ENCODE results near the gene CC2D1B. TPM values are rescaled to one million over a fixed set of nuclear protein-coding genes. Genes with fewer than 3 reads are reported as not detected.

Gene CC2D1B
- polyA plus RNA-seq, 3 donors, result 1.7 to 17.5 (median 2.4) TPM

DNA sequence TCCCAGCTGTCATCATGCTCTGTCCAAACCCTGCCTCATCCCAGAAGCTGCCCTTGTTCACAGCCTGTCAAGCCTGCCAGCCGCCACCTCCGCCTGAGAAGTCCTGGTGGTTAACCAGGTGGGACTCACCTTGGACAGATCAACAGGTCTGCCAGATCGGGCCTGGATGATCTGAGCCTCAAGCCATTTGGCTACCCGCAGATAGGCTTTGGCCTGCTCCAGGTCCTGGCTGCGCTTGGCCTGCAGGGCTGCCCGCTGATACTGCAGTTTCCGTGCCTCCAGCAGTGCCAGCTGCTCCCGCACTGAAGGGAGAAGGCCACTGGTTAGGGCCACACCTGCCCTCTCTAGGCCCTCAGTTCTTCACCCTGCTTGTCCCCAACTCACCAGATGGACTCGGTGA lies 8.6 kb downstream of the CC2D1B start:
- Histone ChIP-seq H2AFZ (ENCODE audit: insufficient read depth, low read depth, low read length, poor library complexity, severe bottlenecking) (no peak overlapping the region), H3K4me2 (replicated peaks; ENCODE audit: extremely low read depth, low read length, poor library complexity, severe bottlenecking) (no peak overlapping the region), H3K4me3 (replicated peaks in 1 of 3; ENCODE audit: low read depth in 2 of 3, low read length in 3 of 3) (no peak overlapping the region), H4K20me1 (ENCODE audit: insufficient read depth, low read length) (peaks cover 2% of the 10 kb centered on the region), H3K79me2 (ENCODE audit: insufficient read depth, low read length) (peaks cover under 1% of the 10 kb centered on the region), H3K27ac (ENCODE audit: low read depth in 1 of 2, low read length in 2 of 2) (no peak overlapping the region), H3K4me1 (ENCODE audit: control insufficient read depth in 1 of 2, insufficient read depth in 2 of 2, low read length in 2 of 2) (no peaks in the 10 kb centered on the region), H3K9me3 (replicated peaks in 1 of 2; ENCODE audit: control insufficient read depth in 1 of 2, insufficient read depth in 1 of 2, low read length in 2 of 2) (no peaks in the 10 kb centered on the region), H3K27me3 (ENCODE audit: control insufficient read depth in 2 of 2, insufficient read depth in 2 of 2, low read length in 2 of 2) (no peaks in the 10 kb centered on the region), H3K9ac (ENCODE audit: insufficient read depth, low read length, poor library complexity, severe bottlenecking) (no peak overlapping the region), H3K36me3 (replicated peaks in 1 of 2; ENCODE audit: control insufficient read depth in 1 of 2, insufficient read depth in 2 of 2, low read length in 2 of 2) (peaks cover 100% of the 10 kb centered on the region in 2 donors)
- Mint-ChIP-seq H3K36me3 (peaks cover 96 to 100% of the 10 kb centered on the region in 2 donors), H3K4me1 (no peaks in the 10 kb centered on the region), H3K27me3 (ENCODE audit: low read depth in 3 of 3) (peaks cover 0 to 2% (median 0%) of the 10 kb centered on the region in 3 donors), H3K9me3 (peaks cover 0 to 2% (median 0%) of the 10 kb centered on the region in 7 donors), H3K4me3 (no peak overlapping the region), H3K27ac (no peak overlapping the region)
- no peak for DNase-seq
- WGBS (ENCODE audit: insufficient coverage), result 97% methylated on average over 8 of the region's 9 CpGs
- intact Hi-C loops (cut with micrococcal nuclease), result no loop called here
- TF ChIP-seq, protein P1, sequence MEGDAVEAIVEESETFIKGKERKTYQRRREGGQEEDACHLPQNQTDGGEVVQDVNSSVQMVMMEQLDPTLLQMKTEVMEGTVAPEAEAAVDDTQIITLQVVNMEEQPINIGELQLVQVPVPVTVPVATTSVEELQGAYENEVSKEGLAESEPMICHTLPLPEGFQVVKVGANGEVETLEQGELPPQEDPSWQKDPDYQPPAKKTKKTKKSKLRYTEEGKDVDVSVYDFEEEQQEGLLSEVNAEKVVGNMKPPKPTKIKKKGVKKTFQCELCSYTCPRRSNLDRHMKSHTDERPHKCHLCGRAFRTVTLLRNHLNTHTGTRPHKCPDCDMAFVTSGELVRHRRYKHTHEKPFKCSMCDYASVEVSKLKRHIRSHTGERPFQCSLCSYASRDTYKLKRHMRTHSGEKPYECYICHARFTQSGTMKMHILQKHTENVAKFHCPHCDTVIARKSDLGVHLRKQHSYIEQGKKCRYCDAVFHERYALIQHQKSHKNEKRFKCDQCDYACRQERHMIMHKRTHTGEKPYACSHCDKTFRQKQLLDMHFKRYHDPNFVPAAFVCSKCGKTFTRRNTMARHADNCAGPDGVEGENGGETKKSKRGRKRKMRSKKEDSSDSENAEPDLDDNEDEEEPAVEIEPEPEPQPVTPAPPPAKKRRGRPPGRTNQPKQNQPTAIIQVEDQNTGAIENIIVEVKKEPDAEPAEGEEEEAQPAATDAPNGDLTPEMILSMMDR (IDR thresholded peaks at IDR 0.05), result no peak

DNA sequence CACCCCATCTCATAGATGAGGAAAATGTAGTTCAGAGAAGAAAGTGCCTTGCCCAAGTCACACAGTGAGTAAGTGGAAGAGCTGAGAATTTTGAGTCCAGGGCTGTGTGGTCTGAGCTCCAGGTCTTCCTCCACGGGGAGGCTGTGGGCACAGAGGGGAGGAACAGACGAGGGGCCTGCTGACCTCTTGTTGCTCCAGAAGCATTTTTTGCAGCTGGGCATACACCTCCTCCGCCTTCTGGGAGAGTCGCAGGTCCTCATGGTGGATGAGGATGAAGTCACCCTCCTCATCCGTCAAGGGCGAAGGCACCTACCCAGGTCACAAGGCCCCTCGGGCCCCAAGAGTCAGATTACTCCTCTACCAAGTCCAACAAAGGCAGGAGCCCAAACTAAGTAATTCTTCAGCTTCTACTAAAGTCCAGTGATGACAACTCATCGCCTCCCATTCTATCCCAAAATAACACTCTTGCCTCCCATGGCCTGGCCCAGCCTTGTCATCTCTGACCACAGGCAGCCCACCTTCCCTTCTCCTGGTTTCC lies 9.1 kb downstream of the CC2D1B start:
- no peaks in the 10 kb centered on the region for H3K79me2 ChIP-seq (ENCODE audit: insufficient read depth, low read length)
- H3K4me1 ChIP-seq (ENCODE audit: control insufficient read depth in 1 of 2, insufficient read depth in 2 of 2, low read length in 2 of 2), result no peaks in the 10 kb centered on the region
- intact Hi-C loops (cut with micrococcal nuclease), result no loop called here
- Mint-ChIP-seq H3K27me3 (ENCODE audit: low read depth in 3 of 3) (peaks cover 0 to 2% (median 0%) of the 10 kb centered on the region in 3 donors), H3K36me3 (peaks cover 94 to 99% of the 10 kb centered on the region in 2 donors), H3K4me1 (no peaks in the 10 kb centered on the region), H3K27ac (no peak overlapping the region), H3K9me3 (peaks cover 0 to 2% (median 0%) of the 10 kb centered on the region in 7 donors), H3K4me3 (no peak overlapping the region)
- no peak overlapping the region for H3K4me3 ChIP-seq (replicated peaks in 1 of 3; ENCODE audit: low read depth in 2 of 3, low read length in 3 of 3)
- no peak overlapping the region for H2AFZ ChIP-seq (ENCODE audit: insufficient read depth, low read depth, low read length, poor library complexity, severe bottlenecking)
- no peaks in the 10 kb centered on the region for H3K9me3 ChIP-seq (replicated peaks in 1 of 2; ENCODE audit: control insufficient read depth in 1 of 2, insufficient read depth in 1 of 2, low read length in 2 of 2)
- TF ChIP-seq, protein P1 (IDR thresholded peaks at IDR 0.05), result no peak
- H4K20me1 ChIP-seq (ENCODE audit: insufficient read depth, low read length), result no peaks in the 10 kb centered on the region
- no peak overlapping the region for H3K4me2 ChIP-seq (replicated peaks; ENCODE audit: extremely low read depth, low read length, poor library complexity, severe bottlenecking)
- H3K36me3 ChIP-seq (replicated peaks in 1 of 2; ENCODE audit: control insufficient read depth in 1 of 2, insufficient read depth in 2 of 2, low read length in 2 of 2), result peaks cover 98 to 99% of the 10 kb centered on the region in 2 donors
- no peaks in the 10 kb centered on the region for H3K27me3 ChIP-seq (ENCODE audit: control insufficient read depth in 2 of 2, insufficient read depth in 2 of 2, low read length in 2 of 2)
- no peak overlapping the region for H3K27ac ChIP-seq (ENCODE audit: low read depth in 1 of 2, low read length in 2 of 2)
- DNase-seq, result no peak
- H3K9ac ChIP-seq (ENCODE audit: insufficient read depth, low read length, poor library complexity, severe bottlenecking), result no peak overlapping the region
- 97% methylated on average over 5 of the region's 8 CpGs for whole genome bisulfite sequencing (ENCODE audit: insufficient coverage)

Data from CD14-positive monocyte (primary cell).